T follicular helper cell (primary cell): ENCODE data around the gene DPPA3.
"Not testable (repeated sequence)": the region's sequence is repeated elsewhere in the genome, so short reads cannot be mapped to it uniquely, and the experiment has no call there.

Experiments
- DNase-seq: peaks from one replicate; pipeline ENCODE4 v3.0.0-alpha.2; 2020; ENCODE audit warnings: low read depth
- total RNA-seq, 2 experiments: gene quantifications; one replicate each; lab custom pipeline; 2026; lab: John Stamatoyannopoulos, UW

The DPPA3 gene
- 0 reads per million in 2 experiments for total RNA-seq

- DNase-seq = no peak
Measured at GRCh38 chr12:7711133-7711532, at the start of gene DPPA3. Gene DPPA3 (plus strand): TSS chr12:7711433. CDS start chr12:7711571, 138 bp downstream.

DNA sequence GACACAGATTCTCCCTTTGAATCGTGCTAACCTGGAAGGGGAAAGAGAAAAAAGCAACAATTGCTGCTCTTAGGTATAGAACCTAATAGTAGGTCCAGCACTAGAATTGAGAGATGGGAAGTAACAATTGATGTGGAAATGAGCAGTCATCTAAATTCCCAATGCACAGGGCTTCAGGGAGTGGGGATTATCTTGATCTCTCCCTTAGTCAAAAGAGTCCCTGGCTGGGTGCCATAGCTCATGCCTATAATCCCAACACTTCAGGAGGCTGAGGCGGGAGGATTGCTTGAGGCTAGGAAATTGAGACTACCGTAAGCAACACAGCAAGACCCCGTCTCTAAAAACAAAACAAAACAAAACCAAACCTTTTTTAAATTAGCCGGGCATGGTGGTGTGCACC lies 49.5 kb upstream of the DPPA3 start:
- DNase-seq = no peak

DNA sequence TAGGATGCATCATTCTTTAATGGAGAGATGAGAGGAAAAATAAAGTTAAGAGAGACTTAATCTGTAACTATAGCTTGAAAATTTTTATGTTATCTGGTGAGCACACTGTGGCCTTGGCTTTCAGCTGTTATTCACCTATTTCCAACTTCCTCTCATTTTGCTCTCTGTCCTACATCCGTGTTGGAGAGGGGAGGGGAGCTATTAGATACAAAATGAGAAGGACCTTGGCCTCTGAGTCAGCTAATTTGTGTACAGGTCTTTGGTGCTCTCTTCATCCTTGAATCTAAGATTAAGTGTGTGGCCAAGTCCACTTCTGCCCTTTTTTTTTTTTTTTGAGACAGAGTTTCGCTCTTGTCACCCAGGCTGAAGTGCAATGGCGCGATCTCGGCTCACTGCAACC lies 44.6 kb upstream of the DPPA3 start:
- DNase-seq = no peak

- DNase-seq = no peak
Measured at GRCh38 chr12:7667125-7667524, 44.1 kb upstream of the DPPA3 start.

DNA sequence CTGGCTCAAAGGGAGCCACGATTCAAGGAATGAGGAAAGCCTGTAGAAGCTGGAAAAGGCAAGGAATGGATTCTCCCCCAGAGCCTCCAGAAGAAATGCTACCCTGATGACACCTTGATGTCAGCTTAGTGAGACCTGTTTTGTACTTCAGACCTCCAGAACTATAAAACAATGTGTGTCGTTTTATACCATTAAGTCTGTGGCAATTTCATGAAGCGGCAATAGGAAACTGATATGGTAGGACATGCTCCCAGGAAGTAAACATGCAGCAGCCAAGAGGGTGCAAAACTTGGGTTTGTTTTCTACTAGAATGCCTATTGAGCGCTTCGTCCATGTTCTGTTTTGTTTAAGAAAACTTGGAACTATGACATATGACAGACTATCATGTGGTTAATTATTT lies 43.1 kb upstream of the DPPA3 start:
- no peak for DNase-seq

DNA sequence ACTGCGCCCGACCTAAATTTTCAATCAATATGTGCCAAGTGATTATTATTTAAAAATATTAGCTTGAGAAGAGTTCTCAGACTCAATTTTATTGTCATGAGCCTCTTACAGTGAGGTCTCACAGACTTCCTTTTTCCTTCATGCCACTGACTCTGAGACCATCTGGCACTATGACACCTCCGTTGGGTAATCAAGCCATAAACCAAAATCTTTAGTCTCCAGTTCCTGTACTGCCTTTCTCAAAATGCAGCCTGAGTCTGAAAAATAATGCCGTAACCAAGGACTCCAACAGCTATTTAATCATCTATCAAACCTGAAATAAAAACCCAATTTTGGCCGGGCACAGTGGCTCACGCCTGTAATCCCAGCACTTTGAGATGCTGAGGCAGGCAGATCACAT lies 35.8 kb upstream of the DPPA3 start:
- not testable (repeated sequence) for DNase-seq

DNA sequence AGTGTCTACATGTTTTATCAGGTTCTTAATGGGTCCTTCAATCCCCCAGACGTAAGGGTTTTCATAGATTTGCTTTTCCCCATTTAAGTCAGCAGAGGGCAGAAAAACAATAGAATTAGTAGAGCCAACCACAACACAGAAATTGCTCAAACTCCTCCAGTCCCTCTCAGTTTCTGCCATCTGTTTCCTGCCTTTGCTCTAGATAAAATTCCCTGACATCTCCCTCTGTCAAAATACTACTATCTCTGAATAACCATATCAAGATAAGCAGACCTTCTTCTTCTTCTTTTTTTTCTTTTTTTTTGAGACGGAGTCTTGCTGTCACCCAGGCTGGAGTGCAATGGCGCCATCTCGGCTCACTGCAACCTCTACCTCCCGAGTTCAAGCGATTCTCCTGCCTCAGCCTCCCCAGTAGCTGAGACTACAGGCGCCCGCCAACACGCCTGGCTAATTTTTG lies 33.8 kb upstream of the DPPA3 start:
- not testable (repeated sequence) for DNase-seq

DNA sequence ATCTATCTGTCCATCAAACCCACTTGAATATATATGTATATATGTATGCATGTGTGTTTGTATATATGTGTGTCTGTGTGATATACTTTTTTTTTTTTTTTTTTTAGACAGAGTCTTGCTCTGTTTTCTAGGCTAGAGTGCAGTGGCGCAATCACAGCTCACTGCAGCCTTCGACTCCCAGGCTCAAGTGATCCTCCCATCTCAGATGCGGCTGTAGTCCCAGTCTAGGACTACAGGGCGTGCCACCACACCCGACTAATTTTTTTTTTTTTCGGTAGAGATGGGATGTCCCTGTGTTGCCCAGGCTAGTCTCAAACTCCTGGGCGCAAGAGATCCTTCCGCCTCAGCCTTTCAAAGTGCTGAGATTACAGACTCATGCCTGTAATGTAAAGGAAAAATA lies 32.5 kb upstream of the DPPA3 start:
- no peak for DNase-seq

- no peak for DNase-seq
Measured at GRCh38 chr12:7679251-7680045, 31.8 kb upstream of the DPPA3 start.

GRCh38 chr12:7681535-7681934 lies 29.7 kb upstream of the DPPA3 start:
- DNase-seq = no peak

- no peak for DNase-seq
Measured at GRCh38 chr12:7693793-7694192, 17.4 kb upstream of the DPPA3 start.

- DNase-seq = no peak
Measured at GRCh38 chr12:7694556-7695236, 16.5 kb upstream of the DPPA3 start.

- no peak for DNase-seq
Measured at GRCh38 chr12:7695237-7695560, 16.0 kb upstream of the DPPA3 start.

DNA sequence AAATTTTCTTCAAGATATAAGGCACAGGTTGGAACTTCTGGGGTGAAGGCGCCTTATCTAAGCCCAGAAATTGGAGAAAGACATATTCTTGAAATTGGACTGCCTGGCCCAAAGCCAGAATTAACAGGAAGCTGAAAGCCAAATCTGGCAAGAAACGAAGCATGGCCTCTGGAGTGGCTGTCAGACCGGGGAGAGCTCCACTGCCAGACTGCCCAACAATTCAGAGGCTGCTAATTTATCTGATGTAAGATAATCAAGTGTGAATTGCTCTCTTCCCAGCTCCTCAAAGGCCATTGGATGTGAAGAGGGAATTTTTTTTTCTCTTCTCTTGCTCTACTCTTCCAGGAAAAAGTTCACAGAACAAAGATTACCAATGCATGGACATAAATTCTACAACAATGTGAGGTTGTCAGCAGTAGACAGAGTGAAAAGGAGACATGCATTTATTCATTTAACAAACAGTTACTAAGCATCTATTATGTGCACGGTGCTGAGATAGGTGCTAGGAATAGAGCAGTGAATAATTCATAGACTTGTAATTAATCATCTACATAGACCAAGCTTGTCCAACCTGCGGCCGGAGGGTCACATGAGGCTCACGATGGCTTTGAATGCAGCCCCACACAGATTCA lies 15.6 kb upstream of the DPPA3 start, which contains the start of gene GDF3:
TSS of gene GDF3 (minus strand) at position 210 of the 632 bp plus-strand sequence. CDS start at position 163, 47 bp downstream.
- no peak for DNase-seq

GRCh38 chr12:7705846-7706245 lies 5.4 kb upstream of the DPPA3 start:
- no peak for DNase-seq

- DNase-seq = no peak
Measured at GRCh38 chr12:7709969-7710675, 1.1 kb upstream of the DPPA3 start.

GRCh38 chr12:7712841-7713442 lies 1.7 kb downstream of the DPPA3 start:
- DNase-seq = no peak

DNA sequence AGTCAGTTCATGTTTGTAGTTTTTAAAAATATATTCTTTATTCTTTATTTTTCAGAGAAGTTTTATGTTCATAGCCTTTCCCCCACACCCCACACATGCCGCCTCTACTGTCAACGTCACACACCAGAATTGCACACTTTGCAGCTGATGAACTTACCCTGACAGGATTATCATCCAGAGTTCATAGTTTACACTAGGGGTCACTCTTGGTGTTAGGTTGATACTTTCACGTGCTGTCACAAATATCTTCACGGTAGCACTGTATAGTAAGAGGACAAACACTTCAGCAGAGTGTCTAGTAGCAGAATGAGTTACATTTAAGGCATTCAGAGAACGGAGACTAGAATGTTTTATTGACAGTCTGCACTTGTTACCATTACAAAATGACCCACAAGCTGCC lies 5.1 kb downstream of the DPPA3 start:
- no peak for DNase-seq

DNA sequence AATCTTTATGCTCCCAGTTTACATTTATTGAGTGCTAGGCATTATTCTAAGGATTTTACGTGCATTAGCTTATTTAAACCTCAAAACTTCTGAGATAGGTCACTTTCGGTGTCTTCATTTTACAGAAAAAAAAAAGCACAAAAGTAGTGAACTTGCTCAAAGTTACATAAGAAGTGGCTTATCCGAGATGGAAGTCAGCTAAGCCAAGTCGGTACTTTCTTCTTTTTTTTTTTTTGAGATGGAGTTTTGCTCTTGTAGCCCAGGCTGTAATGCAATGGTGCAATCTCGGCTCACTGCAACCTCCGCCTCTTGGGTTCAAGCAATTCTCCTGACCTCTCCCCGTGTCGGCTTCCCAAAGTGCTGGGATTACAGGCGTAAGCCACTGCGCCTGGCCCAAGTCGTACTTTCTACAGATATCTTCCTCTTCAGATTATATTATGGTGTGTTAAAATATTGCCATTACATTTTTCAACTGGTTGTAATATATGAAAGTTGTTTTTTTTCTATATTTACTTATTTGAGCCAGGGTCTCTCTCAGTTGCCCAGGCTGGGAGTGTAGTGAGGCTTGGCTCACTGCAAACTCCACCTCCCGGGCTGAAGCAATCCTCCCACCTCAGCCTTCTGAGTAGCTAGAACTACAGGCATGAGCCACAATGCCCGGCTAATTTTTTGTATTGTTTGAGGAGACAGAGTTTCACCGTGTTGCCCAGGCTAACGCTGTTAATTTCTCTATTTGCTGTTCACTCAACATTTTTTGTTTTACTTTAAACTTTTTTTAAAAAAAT lies 8.9 kb downstream of the DPPA3 start:
- no peak for DNase-seq

GRCh38 chr12:7723926-7724325 lies 12.7 kb downstream of the DPPA3 start:
- no peak for DNase-seq

GRCh38 chr12:7729746-7730145 lies 18.5 kb downstream of the DPPA3 start:
- DNase-seq = no peak
